ENCODE measurements around the gene RXRA.

- TF ChIP-seq GATA2 (CRISPR knock-in tag; IDR thresholded peaks at IDR 0.05) (no peak), CHD2 (IDR thresholded peaks at IDR 0.05; ENCODE audit: low read length, partially characterized antibody) (no peak), EZH2phosphoT487 (IDR thresholded peaks at IDR 0.05; ENCODE audit: borderline replicate concordance, low read depth) (no peak), FOSL2 (IDR thresholded peaks at IDR 0.05; ENCODE audit: borderline replicate concordance, low read depth) (no peak), SMC3 (IDR thresholded peaks at IDR 0.05; ENCODE audit: low read depth, low read length) (no peak), RAD21 (IDR thresholded peaks at IDR 0.05; ENCODE audit: low read length) (no peak), FOXM1 (IDR thresholded peaks at IDR 0.05; ENCODE audit: low read depth) (no peak), YY1 (IDR thresholded peaks at IDR 0.05; ENCODE audit: low read depth) (no peak)
- TF ChIP-seq, protein P1, sequence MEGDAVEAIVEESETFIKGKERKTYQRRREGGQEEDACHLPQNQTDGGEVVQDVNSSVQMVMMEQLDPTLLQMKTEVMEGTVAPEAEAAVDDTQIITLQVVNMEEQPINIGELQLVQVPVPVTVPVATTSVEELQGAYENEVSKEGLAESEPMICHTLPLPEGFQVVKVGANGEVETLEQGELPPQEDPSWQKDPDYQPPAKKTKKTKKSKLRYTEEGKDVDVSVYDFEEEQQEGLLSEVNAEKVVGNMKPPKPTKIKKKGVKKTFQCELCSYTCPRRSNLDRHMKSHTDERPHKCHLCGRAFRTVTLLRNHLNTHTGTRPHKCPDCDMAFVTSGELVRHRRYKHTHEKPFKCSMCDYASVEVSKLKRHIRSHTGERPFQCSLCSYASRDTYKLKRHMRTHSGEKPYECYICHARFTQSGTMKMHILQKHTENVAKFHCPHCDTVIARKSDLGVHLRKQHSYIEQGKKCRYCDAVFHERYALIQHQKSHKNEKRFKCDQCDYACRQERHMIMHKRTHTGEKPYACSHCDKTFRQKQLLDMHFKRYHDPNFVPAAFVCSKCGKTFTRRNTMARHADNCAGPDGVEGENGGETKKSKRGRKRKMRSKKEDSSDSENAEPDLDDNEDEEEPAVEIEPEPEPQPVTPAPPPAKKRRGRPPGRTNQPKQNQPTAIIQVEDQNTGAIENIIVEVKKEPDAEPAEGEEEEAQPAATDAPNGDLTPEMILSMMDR (IDR thresholded peaks at IDR 0.05) = no peak
- TF ChIP-seq, protein P2, sequence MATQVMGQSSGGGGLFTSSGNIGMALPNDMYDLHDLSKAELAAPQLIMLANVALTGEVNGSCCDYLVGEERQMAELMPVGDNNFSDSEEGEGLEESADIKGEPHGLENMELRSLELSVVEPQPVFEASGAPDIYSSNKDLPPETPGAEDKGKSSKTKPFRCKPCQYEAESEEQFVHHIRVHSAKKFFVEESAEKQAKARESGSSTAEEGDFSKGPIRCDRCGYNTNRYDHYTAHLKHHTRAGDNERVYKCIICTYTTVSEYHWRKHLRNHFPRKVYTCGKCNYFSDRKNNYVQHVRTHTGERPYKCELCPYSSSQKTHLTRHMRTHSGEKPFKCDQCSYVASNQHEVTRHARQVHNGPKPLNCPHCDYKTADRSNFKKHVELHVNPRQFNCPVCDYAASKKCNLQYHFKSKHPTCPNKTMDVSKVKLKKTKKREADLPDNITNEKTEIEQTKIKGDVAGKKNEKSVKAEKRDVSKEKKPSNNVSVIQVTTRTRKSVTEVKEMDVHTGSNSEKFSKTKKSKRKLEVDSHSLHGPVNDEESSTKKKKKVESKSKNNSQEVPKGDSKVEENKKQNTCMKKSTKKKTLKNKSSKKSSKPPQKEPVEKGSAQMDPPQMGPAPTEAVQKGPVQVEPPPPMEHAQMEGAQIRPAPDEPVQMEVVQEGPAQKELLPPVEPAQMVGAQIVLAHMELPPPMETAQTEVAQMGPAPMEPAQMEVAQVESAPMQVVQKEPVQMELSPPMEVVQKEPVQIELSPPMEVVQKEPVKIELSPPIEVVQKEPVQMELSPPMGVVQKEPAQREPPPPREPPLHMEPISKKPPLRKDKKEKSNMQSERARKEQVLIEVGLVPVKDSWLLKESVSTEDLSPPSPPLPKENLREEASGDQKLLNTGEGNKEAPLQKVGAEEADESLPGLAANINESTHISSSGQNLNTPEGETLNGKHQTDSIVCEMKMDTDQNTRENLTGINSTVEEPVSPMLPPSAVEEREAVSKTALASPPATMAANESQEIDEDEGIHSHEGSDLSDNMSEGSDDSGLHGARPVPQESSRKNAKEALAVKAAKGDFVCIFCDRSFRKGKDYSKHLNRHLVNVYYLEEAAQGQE (IDR thresholded peaks at IDR 0.05; ENCODE audit: low read depth, low read length) = no peak
- TF ChIP-seq, protein P3, sequence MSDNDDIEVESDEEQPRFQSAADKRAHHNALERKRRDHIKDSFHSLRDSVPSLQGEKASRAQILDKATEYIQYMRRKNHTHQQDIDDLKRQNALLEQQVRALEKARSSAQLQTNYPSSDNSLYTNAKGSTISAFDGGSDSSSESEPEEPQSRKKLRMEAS (IDR thresholded peaks at IDR 0.05; ENCODE audit: low read depth) = no peak
Measured at GRCh38 chr9:134336924-134337323, 10.7 kb downstream of the RXRA start.
